Keratinocyte (primary cell): ENCODE data around the gene RAB4A.

ENCODE experiments used
- EZH2 ChIP-seq: IDR thresholded peaks from one replicate; pipeline ENCODE4 v1.6.1; 2012; ENCODE audit warnings: inconsistent platforms, mild to moderate bottlenecking, low read length, moderate library complexity
- TF ChIP-seq, protein P1 (sequence below), 3 experiments: IDR thresholded peaks in 1 of 3; conservative IDR thresholded peaks in 1 of 3; optimal IDR thresholded peaks in 1 of 3; 2 replicates in 2 of 3; 3 replicates in 1 of 3; pipeline versions ENCODE3 to v1.5.1; 2011; ENCODE audit warnings: low read length in 3 of 3, mild to moderate bottlenecking in 3 of 3, moderate library complexity in 2 of 3, control low read depth in 1 of 3, inconsistent platforms in 1 of 3; ENCODE audit not compliant: insufficient read depth in 2 of 3; ENCODE audit errors: extremely low read depth in 1 of 3

DNA sequence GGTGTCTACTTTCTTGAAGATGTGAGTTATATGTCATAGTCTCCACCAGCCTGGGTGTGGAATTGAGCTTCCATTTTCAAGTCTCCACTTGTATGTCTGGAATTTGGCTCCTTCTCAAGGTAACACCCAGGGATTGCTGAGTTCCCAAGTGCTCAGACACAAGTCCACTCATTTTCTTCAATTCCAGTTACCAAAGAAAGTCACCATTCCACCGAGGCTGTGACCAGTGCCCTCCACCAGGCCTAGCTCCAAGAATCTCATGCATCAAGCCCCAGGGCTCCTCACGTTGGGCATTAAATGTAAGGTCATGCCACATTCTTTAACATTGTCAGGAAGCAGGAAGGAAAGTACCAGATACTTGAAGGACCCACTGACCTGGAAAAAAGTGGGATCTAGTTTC lies 2.4 kb upstream of the RAB4A start:
- TF ChIP-seq EZH2: no peak
- TF ChIP-seq, protein P1, sequence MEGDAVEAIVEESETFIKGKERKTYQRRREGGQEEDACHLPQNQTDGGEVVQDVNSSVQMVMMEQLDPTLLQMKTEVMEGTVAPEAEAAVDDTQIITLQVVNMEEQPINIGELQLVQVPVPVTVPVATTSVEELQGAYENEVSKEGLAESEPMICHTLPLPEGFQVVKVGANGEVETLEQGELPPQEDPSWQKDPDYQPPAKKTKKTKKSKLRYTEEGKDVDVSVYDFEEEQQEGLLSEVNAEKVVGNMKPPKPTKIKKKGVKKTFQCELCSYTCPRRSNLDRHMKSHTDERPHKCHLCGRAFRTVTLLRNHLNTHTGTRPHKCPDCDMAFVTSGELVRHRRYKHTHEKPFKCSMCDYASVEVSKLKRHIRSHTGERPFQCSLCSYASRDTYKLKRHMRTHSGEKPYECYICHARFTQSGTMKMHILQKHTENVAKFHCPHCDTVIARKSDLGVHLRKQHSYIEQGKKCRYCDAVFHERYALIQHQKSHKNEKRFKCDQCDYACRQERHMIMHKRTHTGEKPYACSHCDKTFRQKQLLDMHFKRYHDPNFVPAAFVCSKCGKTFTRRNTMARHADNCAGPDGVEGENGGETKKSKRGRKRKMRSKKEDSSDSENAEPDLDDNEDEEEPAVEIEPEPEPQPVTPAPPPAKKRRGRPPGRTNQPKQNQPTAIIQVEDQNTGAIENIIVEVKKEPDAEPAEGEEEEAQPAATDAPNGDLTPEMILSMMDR (optimal IDR thresholded peaks at IDR 0.05 in 1 of 3, IDR thresholded peaks at IDR 0.05 in 1 of 3, conservative IDR thresholded peaks at IDR 0.05 in 1 of 3; ENCODE audit: extremely low read depth in 1 of 3, insufficient read depth in 2 of 3, low read length in 3 of 3): no peak
